HUDEP-2 (cell line): Measurements from ENCODE around the gene CREG2.
A peak's percentile ranks its signal among the peaks of the same experiment; 100 is the strongest.
"Not testable (repeated sequence)": the region's sequence is repeated elsewhere in the genome, so short reads cannot be mapped to it uniquely, and the experiment has no call there.

Experiments used
- DNase-seq, 76 experiments: peaks; one replicate each; lab custom pipeline; 2025; ENCODE audit not compliant: unreplicated experiment in 76 of 76; lab: John Stamatoyannopoulos, UW

CREG2 gene

DNA sequence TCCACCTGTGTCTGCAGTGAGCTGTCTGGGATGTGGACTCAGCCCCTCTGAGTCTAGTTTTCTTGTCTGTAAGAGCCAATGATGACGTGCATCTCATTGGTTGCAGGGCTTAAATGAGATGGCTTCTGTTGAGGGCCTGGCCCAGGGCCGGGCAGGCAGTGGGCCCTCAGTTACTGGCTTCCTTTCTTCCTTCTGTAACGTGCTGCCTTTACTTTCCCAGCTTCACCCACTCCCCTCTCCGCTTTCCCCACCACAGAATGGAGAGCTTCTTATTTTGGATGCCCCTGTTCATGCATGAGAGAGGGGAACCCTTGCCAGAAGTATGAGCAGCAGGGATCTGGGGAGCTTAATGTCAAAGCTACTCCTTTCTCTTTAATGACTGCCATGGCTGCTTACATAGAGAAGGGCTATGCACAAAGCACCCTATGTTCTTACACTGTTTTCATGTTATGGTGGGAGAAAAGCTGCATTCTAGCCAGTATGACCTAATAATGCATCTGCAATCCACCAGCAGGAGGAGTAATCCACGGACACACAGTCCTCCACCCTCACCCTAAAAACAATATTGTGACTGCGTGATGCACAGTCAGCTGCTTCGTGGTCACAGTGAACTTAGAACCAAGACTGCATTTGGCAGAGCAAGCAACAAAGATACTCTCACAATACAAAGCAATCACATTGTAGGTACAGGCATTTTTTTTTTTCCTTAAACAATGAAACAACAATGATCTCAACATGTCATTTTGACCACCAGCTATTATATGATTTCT is 37.2 kb downstream of the CREG2 start:
- no peak for DNase-seq

GRCh38 chr2:101348883-101349282 is 38.4 kb downstream of the CREG2 start:
- no peak for DNase-seq

GRCh38 chr2:101346909-101347308 is 40.4 kb downstream of the CREG2 start:
- DNase-seq = no peak

GRCh38 chr2:101344137-101344536 is 43.2 kb downstream of the CREG2 start:
- DNase-seq = no peak

DNA sequence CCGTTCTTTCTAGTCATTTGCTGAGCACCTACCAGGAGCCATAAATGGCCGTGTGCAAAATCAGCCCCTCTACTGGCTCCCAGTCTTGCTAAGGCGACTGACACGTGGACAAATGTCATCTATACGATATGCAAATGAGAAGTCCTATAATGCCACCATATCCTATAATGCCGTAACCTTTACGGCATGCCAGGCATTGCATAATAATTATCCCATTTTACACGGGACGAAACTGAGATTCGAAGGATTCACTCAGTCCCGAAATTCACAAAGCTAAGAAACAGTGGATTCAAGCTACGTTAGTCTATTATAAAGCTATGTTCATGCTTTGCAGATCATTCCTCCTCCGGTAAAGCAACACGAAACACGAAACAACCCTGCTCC is 44.7 kb downstream of the CREG2 start:
- peak in 1 of 76 experiments; percentile 1 for DNase-seq

- peak in 50 of 76 experiments; percentile 1 to 63 (median 26) for DNase-seq
Measured at GRCh38 chr2:101341901-101342624, 45.2 kb downstream of the CREG2 start.

DNA sequence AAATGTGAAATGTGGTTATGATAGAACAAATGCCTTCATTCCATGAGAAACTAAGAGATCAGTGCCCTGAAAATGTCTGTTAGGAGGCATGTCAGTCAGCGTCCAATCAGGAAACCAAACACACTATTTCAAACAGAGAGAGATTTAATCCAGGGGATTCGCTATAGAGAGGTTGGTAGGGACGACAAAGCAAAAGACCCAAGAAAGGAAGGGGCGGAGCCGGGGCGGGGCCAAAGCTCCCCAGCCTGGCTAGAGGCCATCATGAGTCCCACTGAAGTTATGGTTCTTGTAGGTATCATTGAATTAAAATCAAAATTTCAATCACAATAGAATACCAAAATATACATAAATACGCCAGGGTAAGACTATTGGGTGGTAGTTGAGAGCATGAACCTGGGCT is 45.9 kb downstream of the CREG2 start:
- DNase-seq = no peak

- no peak for DNase-seq
Measured at GRCh38 chr2:101340141-101340551, 47.2 kb downstream of the CREG2 start.

- no peak for DNase-seq
Measured at GRCh38 chr2:101339266-101339880, 47.9 kb downstream of the CREG2 start.

DNA sequence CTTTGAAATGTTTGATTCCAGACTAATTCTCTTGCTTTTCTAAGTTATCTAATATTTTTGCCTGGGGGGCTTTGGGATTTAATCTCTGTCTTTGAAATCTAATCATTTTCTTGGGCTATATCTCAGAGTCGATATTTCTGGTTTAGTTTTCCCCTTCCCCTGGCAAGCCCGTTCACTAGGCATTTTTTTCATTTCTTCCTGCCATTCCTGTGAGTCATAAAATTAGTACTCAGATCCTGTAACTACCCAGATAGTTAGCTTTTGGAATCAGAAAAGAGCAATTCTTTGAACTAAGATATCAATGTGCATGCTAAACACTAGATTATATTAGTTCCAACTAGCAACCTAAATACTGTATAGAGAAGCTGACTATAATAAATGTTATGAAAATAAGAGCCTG is 49.4 kb downstream of the CREG2 start:
- no peak for DNase-seq

DNA sequence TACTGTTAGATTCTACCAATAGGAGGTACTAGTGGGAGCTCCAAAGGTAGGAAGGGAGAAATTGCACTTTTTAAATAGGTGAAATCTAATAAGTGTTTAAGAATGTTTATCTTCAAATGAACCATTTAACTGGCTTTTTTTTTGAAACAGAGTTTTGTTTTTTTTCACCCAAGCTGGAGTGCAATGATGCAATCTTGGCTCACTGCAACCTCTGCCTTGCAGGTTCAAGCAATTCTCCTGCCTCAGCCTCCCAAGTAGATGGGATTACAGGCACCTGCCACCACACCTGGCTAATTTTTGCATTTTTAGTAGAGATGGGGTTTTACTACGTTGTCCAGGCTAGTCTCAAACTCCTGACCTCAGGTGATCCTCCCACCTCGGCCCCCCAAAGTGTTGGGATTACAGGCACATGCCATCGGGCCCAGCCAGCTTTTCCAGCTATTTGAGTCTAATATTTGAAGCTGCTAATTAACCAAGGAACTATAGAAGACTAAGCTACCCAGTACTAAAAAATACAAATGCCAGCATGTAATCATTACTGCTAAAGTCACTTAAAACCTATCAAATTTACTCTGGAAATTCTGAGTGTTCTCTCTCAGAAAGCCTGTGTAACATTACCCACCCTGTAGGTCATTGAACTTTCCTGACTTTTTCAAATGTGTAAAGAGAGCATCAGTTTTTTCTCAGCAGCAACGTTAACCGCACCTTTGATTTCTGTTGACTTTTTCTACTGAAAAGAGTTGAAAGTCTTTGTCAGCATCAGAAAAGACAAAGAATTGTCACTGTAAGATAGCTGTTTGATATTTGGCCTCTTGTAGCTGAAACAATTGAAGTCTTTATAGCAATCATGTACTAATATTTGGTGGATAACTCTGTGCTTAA is 54.2 kb downstream of the CREG2 start:
- no peak for DNase-seq

- no peak for DNase-seq
Measured at GRCh38 chr2:101331202-101331601, 56.1 kb downstream of the CREG2 start.

DNA sequence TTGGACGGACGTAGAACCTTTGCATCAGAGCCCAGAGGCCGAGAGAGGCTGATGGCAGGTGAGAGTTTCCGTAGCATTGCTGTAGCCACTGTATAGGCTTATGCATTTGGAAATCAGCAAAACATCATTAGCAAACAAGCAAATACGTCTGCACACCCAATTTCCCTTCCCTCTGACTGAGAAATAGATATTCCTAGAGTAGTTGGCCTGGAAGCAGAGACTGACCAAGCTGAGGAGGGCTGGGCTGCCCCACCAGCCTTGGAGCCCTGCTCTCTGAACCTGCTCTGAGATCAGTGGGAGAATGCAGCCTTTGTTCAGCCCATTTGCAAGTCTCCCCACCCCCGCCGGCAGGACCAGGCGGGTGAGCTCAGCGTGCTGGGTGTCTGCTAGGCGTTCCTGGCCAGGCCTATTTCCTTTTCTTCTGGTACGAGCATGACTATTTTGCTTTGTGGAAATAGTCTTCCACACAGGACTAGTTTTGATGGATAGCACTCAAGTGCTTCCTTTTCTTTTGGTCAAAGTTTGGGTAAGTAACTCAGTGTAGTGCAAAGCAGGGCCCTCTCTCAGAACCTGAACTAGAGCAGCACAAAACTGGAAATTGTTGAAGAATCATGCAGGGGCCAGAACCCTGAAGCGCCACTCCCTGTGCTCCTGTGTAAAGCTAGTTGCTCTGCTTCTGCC is 56.9 kb downstream of the CREG2 start:
- DNase-seq = no peak

GRCh38 chr2:101329026-101329425 is 58.3 kb downstream of the CREG2 start:
- DNase-seq = no peak

- no peak for DNase-seq
Measured at GRCh38 chr2:101328474-101329007, 58.8 kb downstream of the CREG2 start.

DNA sequence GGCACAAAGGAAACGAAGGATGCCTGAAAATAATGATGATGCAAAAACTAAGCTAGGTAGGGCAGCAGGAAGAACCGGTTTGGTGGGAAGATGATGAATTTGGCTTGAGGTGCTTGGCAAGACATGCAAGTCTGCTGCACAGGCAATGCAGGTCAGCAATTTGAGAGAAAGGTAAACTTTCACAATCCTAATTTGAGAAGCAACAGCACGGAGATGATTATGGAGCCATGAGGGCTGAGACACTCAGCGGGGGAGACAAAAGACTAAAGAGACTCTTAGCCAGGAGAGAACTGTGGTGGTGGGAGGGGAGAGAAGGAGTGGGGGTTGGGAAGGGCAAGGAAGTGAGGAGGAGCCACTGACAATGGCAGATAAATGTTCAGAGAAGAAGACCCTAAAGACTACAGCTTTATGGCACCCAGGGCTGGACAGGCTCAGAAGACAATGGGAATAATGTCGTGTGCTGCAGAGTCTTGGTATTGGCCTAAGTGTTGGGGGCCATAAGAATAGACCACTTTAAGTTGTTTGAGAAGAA is 59.4 kb downstream of the CREG2 start:
- no peak for DNase-seq

- DNase-seq = no peak
Measured at GRCh38 chr2:101325425-101325824, 61.9 kb downstream of the CREG2 start.

DNA sequence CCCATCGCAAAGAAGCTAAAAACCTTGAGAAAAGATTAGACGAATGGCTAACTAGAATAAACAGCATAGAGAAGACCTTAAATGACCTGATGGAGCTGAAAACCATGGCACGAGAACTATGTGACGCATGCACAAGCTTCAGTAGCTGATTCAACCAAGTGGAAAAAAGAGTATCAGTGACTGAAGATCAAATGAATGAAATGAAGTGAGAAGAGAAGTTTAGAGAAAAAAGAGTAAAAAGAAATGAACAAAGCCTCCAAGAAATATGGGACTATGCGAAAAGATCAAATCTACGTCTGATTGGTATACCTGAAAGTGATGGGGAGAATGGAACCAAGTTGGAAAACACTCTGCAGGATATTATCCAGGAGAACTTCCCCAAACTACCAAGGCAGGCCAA is 70.7 kb downstream of the CREG2 start:
- DNase-seq = not testable (repeated sequence)

GRCh38 chr2:101311696-101312017 is 75.6 kb downstream of the CREG2 start:
- DNase-seq = no peak
